Peyer's patch (tissue), 4 donors: ENCODE measurements around the gene ZNF133. TPM values are rescaled to one million over a fixed set of nuclear protein-coding genes. Genes with fewer than 3 reads are reported as not detected.

Experiments
- DNase-seq, 3 donors: peaks; one replicate each; pipeline ENCODE4 v3.0.0-alpha.2; 2017 to 2019
- H3K27ac ChIP-seq, 4 donors: fragments of 200-600 bp; sonication (generic); one replicate each; pipeline ENCODE4 v1.5.1; 2016 to 2019
- H3K27me3 ChIP-seq, 2 donors: fragments of 200-600 bp; sonication (generic); one replicate each; pipeline ENCODE4 v1.5.1; 2019
- H3K36me3 ChIP-seq, 3 donors: fragments of 200-600 bp; sonication (generic); one replicate each; pipeline ENCODE4 v1.5.1; 2016 to 2019
- H3K4me1 ChIP-seq, 4 donors: fragments of 200-600 bp; sonication (generic); one replicate each; pipeline ENCODE4 v1.5.1; 2016 to 2019
- H3K4me3 ChIP-seq, 4 donors: fragments of 200-600 bp; sonication (generic); 1 replicate in 3 of 4; 2 replicates in 1 of 4; pipeline ENCODE4 v1.5.1; 2016 to 2019; ENCODE audit warnings: mild to moderate bottlenecking in 1 of 4
- H3K9me3 ChIP-seq, 4 donors: fragments of 200-600 bp; sonication (generic); one replicate each; pipeline ENCODE4 v1.5.1; 2016 to 2019; ENCODE audit warnings: mild to moderate bottlenecking in 1 of 4
- CTCF ChIP-seq, 6 experiments: fragments of 450-650 bp in 4 of 6; fragments of 200-600 bp in 2 of 6; sonication (generic) in 1 of 6; IDR thresholded peaks; one replicate each; pipeline ENCODE4 v1.5.1; 2017 to 2019; ENCODE audit warnings: antibody characterized with exemption in 6 of 6, mild to moderate bottlenecking in 3 of 6, moderate library complexity in 1 of 6
- POLR2A ChIP-seq, 2 donors: fragments of 450-650 bp; IDR thresholded peaks; one replicate each; pipeline ENCODE4 v1.5.1; 2017; ENCODE audit warnings: antibody characterized with exemption in 2 of 2, mild to moderate bottlenecking in 2 of 2, moderate library complexity in 2 of 2
- total RNA-seq, 4 donors: library from RNA; depleted of rRNA; stranded (reverse); fragments of >200 nt; gene quantifications; one replicate each; pipeline ENCODE4 v1.1.0, GENCODE V29; 2016

ZNF133 gene
- total RNA-seq, 4 donors from 2014 or later: 11.4 to 23.1 (median 15.6) TPM

GRCh38 chr20:18263723-18264122 is 24.6 kb upstream of the ZNF133 start:
- Histone ChIP-seq H3K27ac (no peak overlapping the region), H3K9me3 (no peaks in the 10 kb centered on the region), H3K4me1 (no peaks in the 10 kb centered on the region), H3K36me3 (no peaks in the 10 kb centered on the region), H3K27me3 (no peaks in the 10 kb centered on the region), H3K4me3 (no peak overlapping the region)
- no peak for TF ChIP-seq POLR2A (IDR thresholded peaks at IDR 0.05)
- peak in 1 of 3 donors; percentile 70 for DNase-seq

GRCh38 chr20:18265441-18265840 is 22.9 kb upstream of the ZNF133 start:
- Histone ChIP-seq H3K27ac (no peak overlapping the region), H3K36me3 (no peaks in the 10 kb centered on the region), H3K9me3 (no peaks in the 10 kb centered on the region), H3K27me3 (no peaks in the 10 kb centered on the region), H3K4me1 (no peaks in the 10 kb centered on the region), H3K4me3 (no peak overlapping the region)
- TF ChIP-seq POLR2A (IDR thresholded peaks at IDR 0.05): no peak
- TF ChIP-seq CTCF (IDR thresholded peaks at IDR 0.05): no peak
- DNase-seq: no peak

GRCh38 chr20:18266282-18266681 is 22.0 kb upstream of the ZNF133 start:
- Histone ChIP-seq H3K27me3 (no peaks in the 10 kb centered on the region), H3K36me3 (no peaks in the 10 kb centered on the region), H3K4me3 (no peak overlapping the region), H3K9me3 (no peaks in the 10 kb centered on the region), H3K4me1 (no peaks in the 10 kb centered on the region), H3K27ac (no peak overlapping the region)
- TF ChIP-seq POLR2A (IDR thresholded peaks at IDR 0.05) (no peak), CTCF (IDR thresholded peaks at IDR 0.05) (no peak)
- DNase-seq: no peak

GRCh38 chr20:18267815-18268214 is 20.5 kb upstream of the ZNF133 start:
- Histone ChIP-seq H3K27me3 (no peaks in the 10 kb centered on the region), H3K36me3 (no peaks in the 10 kb centered on the region), H3K27ac (no peak overlapping the region), H3K9me3 (no peaks in the 10 kb centered on the region), H3K4me3 (no peak overlapping the region), H3K4me1 (no peaks in the 10 kb centered on the region)
- DNase-seq: no peak
- TF ChIP-seq CTCF (IDR thresholded peaks at IDR 0.05): no peak
- TF ChIP-seq POLR2A (IDR thresholded peaks at IDR 0.05): no peak

GRCh38 chr20:18271160-18271559 is 17.2 kb upstream of the ZNF133 start:
- Histone ChIP-seq H3K4me3 (no peak overlapping the region), H3K9me3 (no peaks in the 10 kb centered on the region), H3K36me3 (no peaks in the 10 kb centered on the region), H3K4me1 (no peaks in the 10 kb centered on the region), H3K27me3 (no peaks in the 10 kb centered on the region), H3K27ac (no peak overlapping the region)
- DNase-seq: no peak
- TF ChIP-seq POLR2A (IDR thresholded peaks at IDR 0.05) (no peak), CTCF (IDR thresholded peaks at IDR 0.05) (no peak)

GRCh38 chr20:18272451-18272850 is 15.9 kb upstream of the ZNF133 start:
- Histone ChIP-seq H3K27me3 (no peaks in the 10 kb centered on the region), H3K27ac (no peak overlapping the region), H3K36me3 (no peaks in the 10 kb centered on the region), H3K4me1 (no peaks in the 10 kb centered on the region), H3K4me3 (no peak overlapping the region), H3K9me3 (no peaks in the 10 kb centered on the region)
- TF ChIP-seq POLR2A (IDR thresholded peaks at IDR 0.05) (no peak), CTCF (IDR thresholded peaks at IDR 0.05) (peak in 3 of 6 experiments; percentile 24 to 32 (median 27))
- peak in 1 of 3 donors; percentile 58 for DNase-seq
